Uterus (tissue), 2 donors: Measurements from ENCODE around the gene ACTL7B.

Experiments used
- CTCF ChIP-seq, 4 experiments: fragments of 200-600 bp in 2 of 4; fragments of 450-650 bp in 2 of 4; sonication (generic) in 2 of 4; IDR thresholded peaks; one replicate each; pipeline ENCODE4 v1.5.1; 2016 to 2019; ENCODE audit warnings: antibody characterized with exemption in 4 of 4, mild to moderate bottlenecking in 2 of 4, moderate library complexity in 1 of 4
- POLR2A ChIP-seq, 2 donors: fragments of 450-650 bp; IDR thresholded peaks; one replicate each; pipeline ENCODE4 v1.6.1; 2016; ENCODE audit warnings: antibody characterized with exemption in 2 of 2, mild to moderate bottlenecking in 1 of 2, moderate library complexity in 1 of 2

GRCh38 chr9:108889649-108890067 is 33.9 kb upstream of the ACTL7B start:
- TF ChIP-seq CTCF (IDR thresholded peaks at IDR 0.05) (peak in 1 of 4 experiments; percentile 7), POLR2A (IDR thresholded peaks at IDR 0.05) (no peak)
